ENCODE measurements around the gene CDK14. TPM values are rescaled to one million over a fixed set of nuclear protein-coding genes. Genes with fewer than 3 reads are reported as not detected.

CDK14 gene
- total and polyA plus RNA-seq, 2 of the 8 experiments (the other 6 are each of a cell fraction or from before 2014, with no cell fraction given), result 5.5 to 47.3 TPM

DNA sequence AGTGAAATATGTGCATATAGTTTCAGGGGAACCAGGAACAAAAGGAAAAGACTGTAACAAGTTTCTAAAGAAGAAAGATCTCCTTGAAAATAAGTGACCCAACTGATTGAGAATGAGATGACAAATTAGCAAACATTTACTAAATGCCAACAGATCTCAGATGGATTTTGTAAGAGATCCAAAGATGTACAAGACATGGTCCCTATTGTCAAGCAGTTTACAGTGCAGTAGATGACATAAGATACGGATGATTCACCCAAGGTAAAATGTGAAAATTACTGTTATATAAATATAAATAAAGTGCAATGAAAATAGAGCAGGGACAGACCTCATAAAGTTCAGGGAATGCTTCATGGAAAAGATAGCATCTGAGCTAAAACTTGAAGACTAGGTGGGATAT lies 546.6 kb downstream of the CDK14 start:
- Histone ChIP-seq H3K4me3 (ENCODE audit: extremely low read depth in 1 of 4, insufficient read depth in 2 of 4, low read depth in 3 of 4, low read length in 4 of 4) (no peak overlapping the region), H2BK15ac (ENCODE audit: low read length) (no peak overlapping the region), H3K23me2 (ENCODE audit: low read depth, low read length) (no peaks in the 10 kb centered on the region; the same call in 1 of the 2 replicates), H3K18ac (ENCODE audit: extremely low read depth, low read length) (no peak overlapping the region), H2BK20ac (ENCODE audit: low read length) (no peak overlapping the region), H2BK120ac (replicated peaks; ENCODE audit: low read depth, low read length) (no peak overlapping the region), H3K14ac (ENCODE audit: insufficient read length) (no peak overlapping the region), H3K9ac (replicated peaks in 1 of 4; ENCODE audit: extremely low read depth in 1 of 4, low read depth in 3 of 4, low read length in 3 of 4) (no peak overlapping the region), H4K8ac (ENCODE audit: extremely low read depth, insufficient read depth, low read length) (no peak overlapping the region), H3K4ac (replicated peaks; ENCODE audit: insufficient read length, low read depth, low read length) (no peak overlapping the region), H3K4me2 (ENCODE audit: insufficient read depth in 1 of 2, low read depth in 2 of 2, low read length in 2 of 2) (no peak overlapping the region), H4K91ac (replicated peaks; ENCODE audit: insufficient read length, low read length) (no peak overlapping the region), H4K20me1 (replicated peaks in 1 of 2; ENCODE audit: control insufficient read depth in 1 of 2, insufficient read depth in 2 of 2, low read length in 2 of 2) (no peaks in the 10 kb centered on the region), H2BK5ac (ENCODE audit: low read depth, low read length) (no peak overlapping the region), H3K79me2 (ENCODE audit: control insufficient read depth in 1 of 2, insufficient read depth in 2 of 2, low read length in 2 of 2) (no peaks in the 10 kb centered on the region), H2AK5ac (ENCODE audit: low read depth, low read length) (no peak overlapping the region), H3K4me1 (replicated peaks in 1 of 4; ENCODE audit: control insufficient read depth in 3 of 4, insufficient read depth in 4 of 4, low read length in 3 of 4) (no peaks in the 10 kb centered on the region), H2AFZ (ENCODE audit: low read length) (no peak overlapping the region), H3K27ac (ENCODE audit: low read depth, low read length) (no peak overlapping the region), H3K56ac (replicated peaks; ENCODE audit: insufficient read length, low read depth, low read length) (no peak overlapping the region), H2BK12ac (ENCODE audit: low read depth, low read length) (no peak overlapping the region), H3K27me3 (replicated peaks in 1 of 4; ENCODE audit: control insufficient read depth in 3 of 4, extremely low read depth in 1 of 4, insufficient read depth in 3 of 4, low read length in 3 of 4) (no peaks in the 10 kb centered on the region), H3K23ac (ENCODE audit: insufficient read length) (no peak overlapping the region), H3K79me1 (ENCODE audit: low read depth, low read length) (no peaks in the 10 kb centered on the region), H3K36me3 (ENCODE audit: control insufficient read depth in 2 of 4, insufficient read depth in 4 of 4, low read length in 3 of 4) (no peaks in the 10 kb centered on the region), H3K9me3 (ENCODE audit: insufficient read depth in 2 of 2, low read depth in 1 of 2, low read length in 1 of 2) (no peaks in the 10 kb centered on the region), H4K5ac (ENCODE audit: insufficient read length, low read depth, low read length) (no peak overlapping the region)
- WGBS, 2 experiments (ENCODE audit: extremely low coverage in 1 of 2, insufficient coverage in 1 of 2, insufficient read length in 1 of 2, insufficient replicate concordance in 2 of 2, low coverage in 1 of 2, low lambda C conversion rate in 2 of 2, missing lambda C conversion rate in 1 of 2), result 88% methylated on average over 1 of the region's 1 CpG; no CpG with 5 or more reads in 1 of the 2 experiments
- TF ChIP-seq SIRT6 (IDR thresholded peaks at IDR 0.05; ENCODE audit: low read length), result no peak
- TF ChIP-seq TBP (IDR thresholded peaks at IDR 0.05; ENCODE audit: low read depth, low read length), result no peak
- no peak for TF ChIP-seq SP1 (IDR thresholded peaks at IDR 0.05; ENCODE audit: low read depth, low read length)
- TF ChIP-seq RFX5 (IDR thresholded peaks at IDR 0.05; ENCODE audit: borderline replicate concordance, low read depth, low read length), result no peak
- TF ChIP-seq EP300 (IDR thresholded peaks at IDR 0.05; ENCODE audit: borderline replicate concordance in 1 of 2, low read depth in 2 of 2, low read length in 2 of 2), result no peak
- no peak for TF ChIP-seq EZH2 (IDR thresholded peaks at IDR 0.05; ENCODE audit: low read depth, low read length, severe bottlenecking)
- CTCF ChIA-PET (ENCODE audit: partially characterized antibody), result interaction anchor here (0.6 to 1.3 kb wide), 4 partner anchors 11 to 145 kb away, joined by 3 read pairs; no protein-coding TSS in a partner anchor
- DNase-seq (ENCODE audit: low read depth in 1 of 2, low spot score in 2 of 2) (no peak), FAIRE-seq (no peak)
- POLR2A ChIA-PET (ENCODE audit: partially characterized antibody), result no interaction called here
